ENCODE results near the gene CAPN2.
"Not testable (repeated sequence)": the region's sequence is repeated elsewhere in the genome, so short reads cannot be mapped to it uniquely, and the experiment has no call there.

The CAPN2 gene

GRCh38 chr1:223794136-223794880 lies 82.0 kb downstream of the CAPN2 start:
- no peak for DNase-seq

GRCh38 chr1:223796210-223796609 lies 83.9 kb downstream of the CAPN2 start:
- DNase-seq = no peak

- no peak for DNase-seq
Observed at GRCh38 chr1:223802032-223802431, 89.7 kb downstream of the CAPN2 start.

GRCh38 chr1:223802602-223803001 lies 90.3 kb downstream of the CAPN2 start:
- DNase-seq = no peak

- no peak for DNase-seq
Observed at GRCh38 chr1:223803211-223803610, 90.9 kb downstream of the CAPN2 start.

GRCh38 chr1:223809905-223810304 lies 97.6 kb downstream of the CAPN2 start:
- not testable (repeated sequence) for DNase-seq

- no peak for DNase-seq
Observed at GRCh38 chr1:223810586-223810985, 98.2 kb downstream of the CAPN2 start.

GRCh38 chr1:223811634-223812101 lies 99.3 kb downstream of the CAPN2 start:
- no peak for DNase-seq

- no peak for DNase-seq
Observed at GRCh38 chr1:223813645-223814044, 101.3 kb downstream of the CAPN2 start.

GRCh38 chr1:223815020-223815853 lies 102.9 kb downstream of the CAPN2 start:
- no peak for DNase-seq

GRCh38 chr1:223815865-223816264 lies 103.5 kb downstream of the CAPN2 start:
- no peak for DNase-seq

- not testable (repeated sequence) for DNase-seq
Observed at GRCh38 chr1:223817265-223817664, 104.9 kb downstream of the CAPN2 start.

GRCh38 chr1:223819730-223820514 lies 107.6 kb downstream of the CAPN2 start:
- no peak for DNase-seq

GRCh38 chr1:223820515-223820858 lies 108.1 kb downstream of the CAPN2 start:
- no peak for DNase-seq

- DNase-seq = no peak
Observed at GRCh38 chr1:223820971-223821370, 108.6 kb downstream of the CAPN2 start.

- no peak for DNase-seq
Observed at GRCh38 chr1:223824287-223824686, 111.9 kb downstream of the CAPN2 start.

- no peak for DNase-seq
Observed at GRCh38 chr1:223824712-223825111, 112.4 kb downstream of the CAPN2 start.
